Stomach (tissue), 4 donors: ENCODE data around the gene MED12L.

Experiments
- EP300 ChIP-seq: sonication (generic); formaldehyde crosslinking; IDR thresholded peaks from one replicate; pipeline ENCODE4 v1.6.1; 2017; ENCODE audit warnings: antibody characterized with exemption
- POLR2A ChIP-seq, 4 donors: fragments of 450-650 bp; IDR thresholded peaks; one replicate each; pipeline ENCODE4 v1.6.1; 2016; ENCODE audit warnings: antibody characterized with exemption in 4 of 4, control low read depth in 2 of 4, mild to moderate bottlenecking in 1 of 4, moderate library complexity in 1 of 4
- POLR2AphosphoS5 ChIP-seq, 3 donors: sonication (generic); formaldehyde crosslinking; IDR thresholded peaks; one replicate each; pipeline ENCODE4 v1.6.1; 2016; ENCODE audit warnings: antibody characterized with exemption in 3 of 3
- TF ChIP-seq, protein P1 (sequence below), 7 experiments: fragments of 450-650 bp in 4 of 7; fragments of 200-600 bp in 3 of 7; sonication (generic) in 3 of 7; IDR thresholded peaks; one replicate each; pipeline ENCODE4 v1.5.1; 2016 to 2019; ENCODE audit warnings: antibody characterized with exemption in 7 of 7, control low read depth in 2 of 7, mild to moderate bottlenecking in 1 of 7

DNA sequence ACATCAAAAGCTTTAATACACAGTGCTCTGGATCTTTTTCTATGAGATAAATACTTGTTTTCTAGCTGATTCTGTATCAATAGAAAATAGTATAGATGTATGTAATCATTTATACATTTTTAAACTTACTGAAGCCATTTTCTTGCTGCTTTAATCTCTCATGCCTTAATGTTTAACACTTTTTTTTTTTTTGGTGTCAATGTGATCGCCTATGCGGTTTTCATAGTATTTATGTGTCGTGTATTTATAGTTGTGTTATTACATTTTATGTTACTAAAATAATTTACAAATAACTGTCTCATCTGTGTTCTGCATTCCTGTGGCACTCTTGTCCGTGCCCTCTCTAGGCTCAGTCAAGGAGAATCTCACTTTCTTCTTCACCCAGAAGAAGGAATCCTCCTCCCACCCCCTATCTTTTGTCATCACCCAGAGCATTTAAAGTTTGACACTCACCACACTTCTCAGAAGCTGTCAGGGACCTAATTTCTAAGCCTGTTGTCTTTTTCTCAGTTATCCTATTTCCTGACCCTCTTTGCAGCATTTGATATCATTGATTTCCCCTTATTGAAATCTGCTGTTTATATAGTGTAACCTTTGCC is 138.9 kb downstream of the MED12L start:
- TF ChIP-seq, protein P1, sequence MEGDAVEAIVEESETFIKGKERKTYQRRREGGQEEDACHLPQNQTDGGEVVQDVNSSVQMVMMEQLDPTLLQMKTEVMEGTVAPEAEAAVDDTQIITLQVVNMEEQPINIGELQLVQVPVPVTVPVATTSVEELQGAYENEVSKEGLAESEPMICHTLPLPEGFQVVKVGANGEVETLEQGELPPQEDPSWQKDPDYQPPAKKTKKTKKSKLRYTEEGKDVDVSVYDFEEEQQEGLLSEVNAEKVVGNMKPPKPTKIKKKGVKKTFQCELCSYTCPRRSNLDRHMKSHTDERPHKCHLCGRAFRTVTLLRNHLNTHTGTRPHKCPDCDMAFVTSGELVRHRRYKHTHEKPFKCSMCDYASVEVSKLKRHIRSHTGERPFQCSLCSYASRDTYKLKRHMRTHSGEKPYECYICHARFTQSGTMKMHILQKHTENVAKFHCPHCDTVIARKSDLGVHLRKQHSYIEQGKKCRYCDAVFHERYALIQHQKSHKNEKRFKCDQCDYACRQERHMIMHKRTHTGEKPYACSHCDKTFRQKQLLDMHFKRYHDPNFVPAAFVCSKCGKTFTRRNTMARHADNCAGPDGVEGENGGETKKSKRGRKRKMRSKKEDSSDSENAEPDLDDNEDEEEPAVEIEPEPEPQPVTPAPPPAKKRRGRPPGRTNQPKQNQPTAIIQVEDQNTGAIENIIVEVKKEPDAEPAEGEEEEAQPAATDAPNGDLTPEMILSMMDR (IDR thresholded peaks at IDR 0.05): no peak
- TF ChIP-seq POLR2A (IDR thresholded peaks at IDR 0.05) (no peak), POLR2AphosphoS5 (IDR thresholded peaks at IDR 0.05) (no peak), EP300 (no peak)
